Keratinocyte (primary cell): ENCODE measurements around the gene HP1BP3. TPM values are rescaled to one million over a fixed set of nuclear protein-coding genes. Genes with fewer than 3 reads are reported as not detected.

ENCODE experiments used
- DNase-seq: peaks from one replicate; pipeline ENCODE4 v3.0.0-alpha.2; 2011; ENCODE audit warnings: low read depth, missing footprints, low spot score
- FAIRE-seq: peaks from 2 replicates; lab custom pipeline; 2011; peaks lifted over from hg19 to GRCh38; lab: Jason Lieb, UNC
- H2AFZ ChIP-seq: 2 replicates; pipeline ENCODE4 v1.6.0; 2012; ENCODE audit warnings: low read length, control low read depth, inconsistent platforms; ENCODE audit not compliant: control insufficient read depth
- H3K27ac ChIP-seq: 2 replicates; pipeline ENCODE4 v1.5.1; 2011; ENCODE audit warnings: low read length; ENCODE audit not compliant: control insufficient read depth, insufficient read depth
- H3K27me3 ChIP-seq: 3 replicates; pipeline ENCODE4 v1.6.0; 2011; ENCODE audit warnings: low read length; ENCODE audit not compliant: control insufficient read depth, insufficient read depth; ENCODE audit errors: extremely low read depth
- H3K36me3 ChIP-seq, 2 experiments: 2 replicates in 1 of 2; 3 replicates in 1 of 2; pipeline ENCODE4 v1.5.1; 2011; ENCODE audit warnings: low read length in 2 of 2, mild to moderate bottlenecking in 1 of 2; ENCODE audit not compliant: control insufficient read depth in 2 of 2, insufficient read depth in 2 of 2; ENCODE audit errors: extremely low read depth in 1 of 2
- H3K4me1 ChIP-seq: 3 replicates; pipeline ENCODE4 v1.5.1; 2011; ENCODE audit warnings: low read length; ENCODE audit not compliant: control insufficient read depth, insufficient read depth; ENCODE audit errors: extremely low read depth
- H3K4me2 ChIP-seq: 3 replicates; pipeline ENCODE4 v1.6.0; 2011; ENCODE audit warnings: low read depth, low read length; ENCODE audit not compliant: control insufficient read depth, insufficient read depth; ENCODE audit errors: extremely low read depth
- H3K4me3 ChIP-seq, 3 experiments: fragments of 200-600 bp in 1 of 3; sonication (generic) in 1 of 3; 2 replicates in 2 of 3; 3 replicates in 1 of 3; pipeline ENCODE4 v1.5.1; 2011 to 2016; ENCODE audit warnings: low read length in 3 of 3, mild to moderate bottlenecking in 3 of 3, control low read depth in 2 of 3, inconsistent platforms in 1 of 3, low read depth in 1 of 3, mixed read lengths in 1 of 3, mixed run types in 1 of 3, moderate library complexity in 1 of 3; ENCODE audit not compliant: control insufficient read depth in 2 of 3, insufficient read depth in 2 of 3; ENCODE audit errors: extremely low read depth in 1 of 3
- H3K79me2 ChIP-seq: 2 replicates; pipeline ENCODE4 v1.6.0; 2012; ENCODE audit warnings: low read length; ENCODE audit not compliant: control insufficient read depth, insufficient read depth
- H3K9ac ChIP-seq: 3 replicates; pipeline ENCODE4 v1.6.0; 2011; ENCODE audit warnings: low read length; ENCODE audit not compliant: control insufficient read depth, insufficient read depth; ENCODE audit errors: extremely low read depth
- H3K9me1 ChIP-seq: 3 replicates; pipeline ENCODE4 v1.6.0; 2011; ENCODE audit warnings: low read length; ENCODE audit not compliant: control insufficient read depth, insufficient read depth; ENCODE audit errors: extremely low read depth
- H3K9me3 ChIP-seq: 2 replicates; pipeline ENCODE4 v1.5.1; 2012; ENCODE audit warnings: low read depth, low read length; ENCODE audit not compliant: control insufficient read depth
- H4K20me1 ChIP-seq: 3 replicates; pipeline ENCODE4 v1.6.0; 2011; ENCODE audit warnings: low read length; ENCODE audit not compliant: control insufficient read depth, insufficient read depth; ENCODE audit errors: extremely low read depth
- EZH2 ChIP-seq: IDR thresholded peaks from one replicate; pipeline ENCODE4 v1.6.1; 2012; ENCODE audit warnings: inconsistent platforms, mild to moderate bottlenecking, low read length, moderate library complexity
- dilution Hi-C: fragments of 300-500 bp; cut with MboI; formaldehyde crosslinking; loops from one replicate; pipeline ENCODE4 v1.7.0; 2020; ENCODE audit warnings: low sequenced_read_pairs; ENCODE audit not compliant: extremely low pct_ligation_motif_present
- polyA plus RNA-seq, 5 experiments: library from polyadenylated mRNA; depleted of rRNA in 3 of 5; stranded (reverse) in 3 of 5; stranded (forward) in 1 of 5; unstranded in 1 of 5; fragments of >200 nt; gene quantifications; 1 replicate in 1 of 5; 2 replicates in 3 of 5; 3 replicates in 1 of 5; pipeline versions ENCODE4 v1.2.1 to v1.2.3, GENCODE V29; 2011 to 2012; ENCODE audit warnings: missing spikeins in 2 of 5, low read depth in 1 of 5, low replicate concordance in 1 of 5
- TF ChIP-seq, protein P1 (sequence below), 3 experiments: IDR thresholded peaks in 1 of 3; conservative IDR thresholded peaks in 1 of 3; optimal IDR thresholded peaks in 1 of 3; 2 replicates in 2 of 3; 3 replicates in 1 of 3; pipeline versions ENCODE3 to v1.5.1; 2011; ENCODE audit warnings: low read length in 3 of 3, mild to moderate bottlenecking in 3 of 3, moderate library complexity in 2 of 3, control low read depth in 1 of 3, inconsistent platforms in 1 of 3; ENCODE audit not compliant: insufficient read depth in 2 of 3; ENCODE audit errors: extremely low read depth in 1 of 3

HP1BP3 gene
- polyA plus RNA-seq, 1 donor (not counting 4 experiments of a cell fraction or from before 2014, with no cell fraction given): 148 TPM

- dilution Hi-C loops: no loop called here
- Histone ChIP-seq H3K9ac (no peak overlapping the region), H3K9me3 (no peaks in the 10 kb centered on the region), H2AFZ (no peak overlapping the region), H3K4me2 (no peak overlapping the region), H3K4me3 (no peak overlapping the region), H3K27me3 (no peaks in the 10 kb centered on the region), H3K27ac (no peak overlapping the region), H3K36me3 (peaks cover 0 to 5% of the 10 kb centered on the region in 2 experiments), H3K9me1 (no peaks in the 10 kb centered on the region), H3K4me1 (peaks cover 9% of the 10 kb centered on the region), H3K79me2 (no peaks in the 10 kb centered on the region), H4K20me1 (no peaks in the 10 kb centered on the region)
- no peak for TF ChIP-seq EZH2
- TF ChIP-seq, protein P1, sequence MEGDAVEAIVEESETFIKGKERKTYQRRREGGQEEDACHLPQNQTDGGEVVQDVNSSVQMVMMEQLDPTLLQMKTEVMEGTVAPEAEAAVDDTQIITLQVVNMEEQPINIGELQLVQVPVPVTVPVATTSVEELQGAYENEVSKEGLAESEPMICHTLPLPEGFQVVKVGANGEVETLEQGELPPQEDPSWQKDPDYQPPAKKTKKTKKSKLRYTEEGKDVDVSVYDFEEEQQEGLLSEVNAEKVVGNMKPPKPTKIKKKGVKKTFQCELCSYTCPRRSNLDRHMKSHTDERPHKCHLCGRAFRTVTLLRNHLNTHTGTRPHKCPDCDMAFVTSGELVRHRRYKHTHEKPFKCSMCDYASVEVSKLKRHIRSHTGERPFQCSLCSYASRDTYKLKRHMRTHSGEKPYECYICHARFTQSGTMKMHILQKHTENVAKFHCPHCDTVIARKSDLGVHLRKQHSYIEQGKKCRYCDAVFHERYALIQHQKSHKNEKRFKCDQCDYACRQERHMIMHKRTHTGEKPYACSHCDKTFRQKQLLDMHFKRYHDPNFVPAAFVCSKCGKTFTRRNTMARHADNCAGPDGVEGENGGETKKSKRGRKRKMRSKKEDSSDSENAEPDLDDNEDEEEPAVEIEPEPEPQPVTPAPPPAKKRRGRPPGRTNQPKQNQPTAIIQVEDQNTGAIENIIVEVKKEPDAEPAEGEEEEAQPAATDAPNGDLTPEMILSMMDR (optimal IDR thresholded peaks at IDR 0.05 in 1 of 3, IDR thresholded peaks at IDR 0.05 in 1 of 3, conservative IDR thresholded peaks at IDR 0.05 in 1 of 3; ENCODE audit: extremely low read depth in 1 of 3, insufficient read depth in 2 of 3, low read length in 3 of 3): no peak
- peak; percentile 20 for FAIRE-seq
- DNase-seq: no peak
Observed at GRCh38 chr1:20830378-20830777, 43.3 kb upstream of the HP1BP3 start.

DNA sequence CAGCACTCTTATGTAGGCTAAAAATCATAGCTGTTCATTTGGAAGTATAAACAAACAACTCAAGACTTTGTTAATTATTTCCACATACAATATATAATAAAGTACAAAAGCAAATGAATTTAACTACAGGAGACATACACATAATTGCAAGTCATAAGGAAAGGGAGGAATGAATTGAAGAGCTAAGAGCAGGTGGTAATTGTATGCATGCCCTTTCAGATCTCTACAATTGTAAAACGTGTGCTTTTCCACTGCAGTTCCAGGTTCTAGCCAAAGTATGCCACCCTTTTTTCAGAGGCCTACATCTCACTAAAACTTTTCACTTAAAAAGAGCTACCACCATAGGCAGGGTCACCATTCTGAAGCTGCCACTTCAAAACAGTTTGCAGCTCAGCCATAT, 42.8 kb upstream of the HP1BP3 start:
- Histone ChIP-seq H3K36me3 (peaks cover 0 to 5% of the 10 kb centered on the region in 2 experiments), H3K9ac (no peak overlapping the region), H2AFZ (no peak overlapping the region), H3K79me2 (no peaks in the 10 kb centered on the region), H3K4me1 (peaks cover 9% of the 10 kb centered on the region), H3K9me3 (no peaks in the 10 kb centered on the region), H3K27me3 (no peaks in the 10 kb centered on the region), H3K27ac (no peak overlapping the region), H3K9me1 (no peaks in the 10 kb centered on the region), H3K4me2 (no peak overlapping the region), H4K20me1 (no peaks in the 10 kb centered on the region), H3K4me3 (no peak overlapping the region)
- FAIRE-seq: peak; percentile 29
- TF ChIP-seq, protein P1 (optimal IDR thresholded peaks at IDR 0.05 in 1 of 3, IDR thresholded peaks at IDR 0.05 in 1 of 3, conservative IDR thresholded peaks at IDR 0.05 in 1 of 3; ENCODE audit: extremely low read depth in 1 of 3, insufficient read depth in 2 of 3, low read length in 3 of 3): no peak
- TF ChIP-seq EZH2: no peak
- DNase-seq: no peak
- dilution Hi-C loops: no loop called here
